ENCODE data around the gene ROR2.
A peak's percentile ranks its signal among the peaks of the same experiment; 100 is the strongest.

Gene ROR2

DNA sequence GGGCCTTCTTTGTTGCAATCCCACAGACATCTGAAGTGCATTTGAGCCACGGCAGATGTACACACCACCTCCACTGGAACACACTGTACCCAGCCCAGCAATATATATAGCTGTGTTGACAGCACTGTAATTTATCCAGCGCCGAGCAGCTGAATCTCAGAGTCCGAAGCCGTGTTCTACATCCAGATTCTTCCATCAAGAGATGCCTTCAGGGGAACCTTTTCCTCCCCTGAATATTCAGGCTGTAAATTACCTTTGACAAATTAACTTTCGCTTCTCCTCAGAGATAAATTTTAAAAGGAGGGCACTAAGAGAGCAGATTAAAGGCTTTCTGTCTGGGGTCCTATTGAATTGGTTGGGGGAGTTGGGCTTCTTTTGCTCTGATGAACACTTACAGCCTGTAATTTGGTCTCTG is 76.4 kb downstream of the ROR2 start:
- no peak for DNase-seq (ENCODE audit: low spot score)

- no peak for DNase-seq (ENCODE audit: low spot score)
Measured at GRCh38 chr9:91868732-91869391, 81.2 kb downstream of the ROR2 start.

- peak; percentile 42 for DNase-seq (ENCODE audit: low spot score)
Measured at GRCh38 chr9:91867740-91868139, 82.3 kb downstream of the ROR2 start.

DNA sequence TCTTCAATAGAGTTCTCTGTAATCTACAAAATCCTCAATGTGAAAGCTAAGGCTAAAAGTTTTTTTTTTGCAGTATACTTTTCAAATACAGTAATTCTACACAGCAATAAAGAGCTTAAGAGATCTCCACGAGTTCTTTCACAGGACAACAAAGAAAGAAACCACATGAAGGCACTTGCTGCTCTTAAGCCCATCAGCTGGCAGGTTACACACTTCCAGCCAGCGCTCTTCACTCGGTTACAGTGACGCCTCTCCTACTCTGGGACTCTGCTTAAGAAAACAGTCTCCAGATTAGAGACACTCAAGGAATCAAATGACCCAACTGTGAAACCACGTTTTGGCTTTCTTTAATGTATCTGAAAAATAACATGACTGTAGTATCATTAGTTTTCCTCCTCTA is 85.0 kb downstream of the ROR2 start:
- DNase-seq (ENCODE audit: low spot score) = no peak

DNA sequence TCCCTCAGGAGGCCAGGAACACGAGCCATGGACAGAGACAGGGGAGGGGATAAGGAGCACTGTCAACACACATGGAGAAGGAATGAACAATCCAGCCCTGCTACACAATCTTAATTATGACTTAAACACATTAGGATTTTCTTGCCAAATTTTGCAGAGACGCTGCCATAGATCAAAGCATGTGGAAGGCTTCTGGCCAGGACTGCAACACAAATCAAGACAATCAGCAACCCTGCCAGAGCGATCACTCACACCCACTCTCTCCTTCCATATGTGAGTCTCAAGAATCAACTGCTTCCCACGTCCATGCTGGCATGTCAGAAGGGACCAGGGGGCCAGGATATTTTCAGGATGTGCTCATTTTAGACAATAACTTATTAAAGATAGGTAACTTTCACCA is 85.6 kb downstream of the ROR2 start:
- DNase-seq (ENCODE audit: low spot score) = no peak

- DNase-seq (ENCODE audit: low spot score) = no peak
Measured at GRCh38 chr9:91863469-91863868, 86.6 kb downstream of the ROR2 start.

DNA sequence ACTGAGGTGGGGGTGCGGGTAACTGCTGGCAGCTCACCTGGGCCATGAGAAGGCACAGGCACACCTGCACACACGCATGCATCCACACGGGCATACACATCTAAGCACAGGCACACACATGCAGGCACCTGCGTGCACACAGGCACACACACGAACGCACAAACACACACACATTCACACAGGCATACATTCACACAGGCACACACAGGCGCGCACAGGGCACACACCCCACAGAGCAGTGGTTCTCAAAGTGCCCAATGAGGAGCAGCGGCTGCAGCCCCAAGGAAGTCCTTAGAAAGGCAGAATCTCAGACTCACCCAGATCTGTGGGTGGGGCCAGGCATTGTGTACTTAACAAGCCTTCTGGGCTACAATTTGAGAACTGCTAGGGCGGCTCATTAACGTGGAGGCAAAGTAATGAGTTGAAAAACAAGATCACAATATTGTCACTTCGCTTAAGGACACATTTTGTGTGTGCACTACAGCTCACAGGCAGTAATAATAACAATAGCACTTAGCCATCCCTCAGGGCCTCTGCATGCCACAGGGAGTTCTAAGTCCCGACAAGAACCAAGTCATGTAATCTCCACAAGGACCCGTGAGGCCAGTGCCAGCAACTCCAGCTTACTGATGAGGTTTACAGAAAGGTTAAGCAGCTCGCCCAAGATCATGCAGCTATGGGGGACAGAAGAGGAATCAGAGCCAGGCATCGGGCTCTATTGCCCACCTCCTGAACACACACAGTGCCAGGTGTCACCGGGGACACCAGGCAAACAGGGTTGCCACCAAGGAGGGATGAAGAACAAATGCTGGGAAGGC is 91.6 kb downstream of the ROR2 start:
- no peak for DNase-seq (ENCODE audit: low spot score)

DNA sequence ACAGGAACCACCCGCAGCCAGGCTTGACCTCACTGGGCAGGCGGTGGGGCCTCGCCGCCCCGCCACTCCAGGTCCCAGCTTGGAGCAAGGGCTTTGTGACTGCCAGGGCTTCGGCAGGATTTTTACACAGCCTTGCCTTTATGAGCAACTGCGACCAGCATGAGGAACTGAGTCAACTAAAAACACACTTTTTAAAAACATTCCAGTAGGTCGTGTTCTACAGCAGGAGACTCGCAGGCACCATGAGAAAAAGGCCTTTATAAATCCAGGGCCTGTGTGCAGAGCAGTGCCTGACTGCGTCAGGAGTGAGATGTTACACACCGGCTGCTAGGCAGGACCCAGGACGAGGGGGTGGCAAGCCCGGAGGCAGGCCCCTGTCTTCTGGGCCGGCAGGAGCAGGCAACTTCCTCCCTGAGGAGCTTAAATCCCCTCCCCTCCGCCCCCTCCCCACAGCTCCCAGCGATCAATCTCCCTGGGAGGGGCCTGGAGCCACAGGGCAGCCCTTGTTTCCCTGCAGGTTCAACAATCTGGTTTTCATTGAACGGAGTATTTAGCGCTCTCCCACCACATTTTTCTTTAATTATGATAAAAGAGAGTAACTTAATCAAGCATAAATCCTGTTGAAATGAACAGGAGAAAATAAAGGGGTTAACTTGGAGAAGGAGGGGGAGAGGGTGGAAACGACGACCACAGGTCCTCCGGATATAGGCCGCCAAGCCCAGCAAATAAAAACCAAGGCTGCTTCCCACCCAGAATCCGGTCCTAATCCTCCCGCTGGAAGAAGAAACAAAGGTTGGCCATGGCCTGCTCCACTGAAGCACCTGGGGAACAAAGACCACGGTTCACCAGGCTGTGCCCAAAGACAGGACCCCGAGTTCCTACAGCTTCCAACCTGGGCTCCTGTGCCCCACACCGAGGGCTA is 92.5 kb downstream of the ROR2 start:
- DNase-seq (ENCODE audit: low spot score) = no peak

DNA sequence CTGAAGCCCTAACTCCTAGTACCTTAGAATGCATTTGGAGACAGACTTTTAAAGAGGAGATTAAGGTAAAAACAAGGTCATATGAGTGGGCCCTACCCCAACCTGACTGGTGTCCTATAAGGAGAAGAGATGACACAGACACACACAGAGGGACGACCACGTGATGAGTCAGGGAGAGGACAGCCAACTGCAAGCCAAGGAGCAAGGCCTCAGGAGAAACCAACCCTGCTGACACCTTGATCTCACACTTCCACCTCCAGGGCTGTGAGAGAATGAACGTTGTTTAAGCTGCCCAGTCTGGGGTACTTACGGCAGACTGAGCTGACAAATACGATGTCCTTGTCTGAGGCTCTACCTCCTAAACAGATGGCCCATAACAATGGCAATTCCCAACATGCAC is 93.6 kb downstream of the ROR2 start:
- DNase-seq (ENCODE audit: low spot score) = no peak

DNA sequence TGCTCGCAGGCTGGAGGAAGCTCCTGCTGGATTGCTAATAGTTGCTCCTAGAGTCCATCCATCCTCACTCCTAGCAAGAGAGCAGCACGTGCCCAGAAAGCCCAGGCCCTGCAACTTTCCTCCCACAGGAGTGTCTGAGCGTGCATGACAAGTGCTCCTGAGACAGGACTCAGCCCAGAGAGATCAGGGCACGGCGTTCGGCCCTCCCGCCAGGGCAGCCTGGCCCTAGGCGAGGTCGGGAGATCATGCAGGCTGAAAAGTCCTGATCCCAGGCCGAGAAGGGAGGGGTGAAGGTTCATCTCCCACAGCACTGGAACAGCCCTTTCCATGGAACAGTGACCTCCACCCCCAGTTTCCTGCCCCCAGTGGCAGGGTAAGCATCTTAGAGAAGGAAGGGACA is 94.8 kb downstream of the ROR2 start:
- no peak for DNase-seq (ENCODE audit: low spot score)

GRCh38 chr9:91852801-91853347 is 97.2 kb downstream of the ROR2 start:
- no peak for DNase-seq (ENCODE audit: low spot score)

DNA sequence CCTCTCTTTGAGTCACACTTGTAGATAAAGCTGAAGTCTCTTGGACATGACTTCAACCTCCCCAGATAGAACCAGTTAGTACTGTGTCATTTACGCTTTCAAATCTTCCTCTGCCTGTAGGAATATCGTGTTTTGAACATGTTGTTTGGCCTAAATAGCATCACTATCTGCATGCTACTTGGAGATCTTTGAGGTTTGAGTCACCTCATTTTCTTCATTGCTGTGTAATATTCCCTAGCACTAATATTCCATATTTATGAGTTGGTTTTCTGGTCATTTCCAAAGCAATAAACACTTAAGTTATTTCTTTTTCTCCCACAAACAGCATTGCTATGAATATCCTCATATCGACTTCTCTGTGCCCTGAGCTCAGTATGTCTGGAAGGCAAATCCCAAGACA is 100.3 kb downstream of the ROR2 start:
- no peak for DNase-seq (ENCODE audit: low spot score)

- DNase-seq (ENCODE audit: low spot score) = no peak
Measured at GRCh38 chr9:91848146-91848545, 101.9 kb downstream of the ROR2 start.

DNA sequence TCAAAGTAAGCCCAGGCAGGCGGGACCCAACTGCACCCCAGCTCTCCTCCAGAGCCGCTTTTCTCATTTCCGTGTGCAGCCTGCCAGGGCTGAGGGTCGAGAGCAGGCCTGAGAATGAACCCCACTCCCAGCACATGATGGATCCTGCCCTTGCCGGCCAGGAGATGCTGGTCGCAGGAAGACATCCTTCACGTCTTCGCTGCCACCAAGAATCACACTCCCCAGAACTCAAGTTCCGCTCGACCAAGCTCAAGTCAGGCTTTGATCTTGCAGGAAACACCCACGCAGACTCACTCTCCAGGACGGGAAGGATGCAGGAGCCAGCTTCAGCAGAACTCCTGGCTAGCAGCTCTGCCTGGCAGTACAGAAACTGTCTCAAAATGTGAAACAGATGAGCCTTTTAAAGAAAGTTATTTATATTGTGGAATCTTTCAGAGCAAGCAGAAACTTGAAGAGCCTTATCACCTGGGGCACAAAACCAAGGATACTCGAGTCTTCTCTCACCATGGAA is 102.4 kb downstream of the ROR2 start:
- DNase-seq (ENCODE audit: low spot score) = peak; percentile 75

DNA sequence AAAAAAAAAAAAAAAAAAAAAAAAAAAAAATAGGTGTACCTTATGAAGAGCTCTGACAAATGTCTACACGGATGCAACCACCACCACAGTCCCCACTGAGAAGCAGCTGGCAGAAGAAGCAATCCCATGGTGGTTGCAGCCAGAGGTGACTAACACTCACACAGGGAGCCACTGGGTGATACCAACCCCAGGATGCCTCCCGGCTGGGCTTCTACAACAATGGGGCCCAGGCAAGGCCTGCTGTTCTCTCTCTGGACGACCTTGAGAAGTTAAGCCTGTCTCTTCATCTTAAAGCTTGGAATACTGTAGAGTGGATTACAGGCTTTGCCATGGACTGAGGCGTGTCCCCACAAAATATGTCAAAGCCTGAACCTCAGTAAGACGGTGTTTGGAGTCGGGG is 104.1 kb downstream of the ROR2 start:
- no peak for DNase-seq (ENCODE audit: low spot score)

DNA sequence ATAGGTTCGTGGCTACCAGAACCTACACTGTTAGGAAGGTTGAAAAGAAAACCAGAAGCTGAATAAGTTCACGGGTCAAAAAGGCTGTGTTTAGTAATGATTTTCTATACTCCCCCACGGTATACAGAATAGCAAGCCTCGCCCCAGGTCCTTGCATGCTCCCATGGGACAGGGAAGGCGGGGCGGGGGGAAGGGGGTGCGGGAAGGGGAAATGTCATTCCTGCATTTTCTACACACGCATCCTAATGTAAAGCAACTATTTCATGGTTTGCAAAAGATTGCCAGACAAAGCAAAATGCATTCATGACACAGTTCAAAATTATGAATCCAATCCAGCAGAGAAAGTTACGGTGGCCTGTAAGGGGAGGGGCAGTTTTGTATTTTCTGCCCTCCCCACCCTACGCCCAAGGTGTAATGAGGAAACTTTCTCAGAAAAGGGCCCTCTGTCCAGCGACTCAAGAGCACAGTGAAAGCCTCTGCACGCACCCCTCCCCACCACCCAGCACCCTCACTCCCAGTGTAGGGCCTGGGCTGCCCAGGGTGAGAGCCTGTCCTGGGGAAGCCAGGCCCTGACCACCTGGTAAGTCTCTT is 105.2 kb downstream of the ROR2 start:
- DNase-seq (ENCODE audit: low spot score) = no peak

GRCh38 chr9:91844190-91844589 is 105.8 kb downstream of the ROR2 start:
- DNase-seq (ENCODE audit: low spot score) = no peak

DNA sequence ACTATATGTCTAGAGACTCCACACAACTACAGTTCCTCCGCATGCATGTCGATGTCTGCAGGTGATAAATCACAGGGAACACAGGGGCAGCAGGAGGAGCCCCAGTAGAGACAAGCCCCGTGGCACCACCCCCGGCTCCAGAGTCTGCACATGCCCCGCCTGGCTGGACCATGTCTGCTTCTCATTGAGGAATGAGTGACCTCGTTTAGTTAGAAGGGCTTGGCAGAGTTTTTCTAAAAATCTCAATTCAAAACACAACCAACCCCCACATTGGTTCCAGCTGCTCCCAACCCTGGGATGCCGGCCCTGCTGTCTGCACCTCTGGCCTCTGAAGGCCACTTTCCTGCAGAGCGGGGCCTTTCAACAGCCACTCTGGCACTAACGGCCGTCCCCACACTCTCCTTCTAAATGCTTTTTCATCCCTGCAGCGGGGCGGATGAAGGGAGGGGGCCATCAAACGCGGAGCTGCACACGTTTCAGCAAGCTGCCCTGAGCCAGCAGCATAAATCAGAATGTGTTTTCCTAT is 106.3 kb downstream of the ROR2 start:
- peak; percentile 82 for DNase-seq (ENCODE audit: low spot score)

GRCh38 chr9:91843093-91843492 is 106.9 kb downstream of the ROR2 start:
- DNase-seq (ENCODE audit: low spot score) = no peak

DNA sequence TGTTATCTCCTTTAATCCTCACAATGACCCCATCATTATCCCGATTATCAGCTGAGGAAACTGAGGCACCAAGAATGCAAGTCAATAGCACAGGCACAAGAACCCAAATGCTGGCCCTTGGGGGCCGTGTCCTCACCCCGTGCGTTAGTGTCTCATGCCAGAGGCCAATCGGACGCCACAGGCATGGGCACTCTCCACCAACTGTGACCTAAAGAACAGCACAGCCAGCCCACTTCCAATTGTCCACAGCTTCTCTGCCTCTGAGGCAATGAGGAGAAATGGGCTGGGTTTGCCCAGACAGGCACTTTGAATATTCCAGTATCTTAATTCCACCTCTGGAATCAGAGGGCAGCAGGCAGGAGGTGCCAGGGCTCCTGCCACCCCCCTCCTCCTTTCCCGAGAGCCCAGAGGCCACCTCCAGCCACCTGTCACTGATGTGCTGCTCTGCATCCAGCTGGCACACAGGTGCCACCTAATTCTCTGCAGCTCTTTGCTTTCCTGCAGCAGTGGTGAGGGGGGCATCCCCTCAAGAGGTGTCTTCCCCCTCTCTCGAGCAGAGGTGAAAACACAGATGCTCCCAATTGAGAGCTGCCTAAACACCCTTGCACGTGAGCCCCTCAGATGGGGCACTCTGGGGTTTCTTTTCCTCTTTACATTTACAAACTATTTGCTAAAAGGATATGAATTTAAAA is 107.5 kb downstream of the ROR2 start:
- DNase-seq (ENCODE audit: low spot score) = no peak

- no peak for DNase-seq (ENCODE audit: low spot score)
Measured at GRCh38 chr9:91841591-91841990, 108.4 kb downstream of the ROR2 start.
